Kidney glomerular epithelial cell (primary cell): ENCODE results near the gene EPHA8.

Source experiments
- DNase-seq: peaks from one replicate; lab custom pipeline; 2025; lab: John Stamatoyannopoulos, UW

Gene EPHA8

GRCh38 chr1:22567197-22567596, 3.9 kb downstream of the EPHA8 start:
- no peak for DNase-seq

- DNase-seq = no peak
These were observed 4.7 kb downstream of the EPHA8 start for GRCh38 chr1:22567994-22568393.

- DNase-seq = no peak
These were observed 6.0 kb downstream of the EPHA8 start for GRCh38 chr1:22569269-22569668.

GRCh38 chr1:22570140-22570909, 7.0 kb downstream of the EPHA8 start:
- no peak for DNase-seq

GRCh38 chr1:22572818-22573217, 9.5 kb downstream of the EPHA8 start:
- DNase-seq = no peak

- DNase-seq = no peak
These were observed 9.9 kb downstream of the EPHA8 start for GRCh38 chr1:22573237-22573636.

- DNase-seq = no peak
These were observed 12.4 kb downstream of the EPHA8 start for GRCh38 chr1:22575532-22576149.

GRCh38 chr1:22576150-22576544, 12.9 kb downstream of the EPHA8 start:
- DNase-seq = no peak

- DNase-seq = no peak
These were observed 13.3 kb downstream of the EPHA8 start for GRCh38 chr1:22576617-22577016.

GRCh38 chr1:22578732-22579361, 15.6 kb downstream of the EPHA8 start:
- DNase-seq = no peak

GRCh38 chr1:22579541-22580155, 16.4 kb downstream of the EPHA8 start:
- no peak for DNase-seq

- no peak for DNase-seq
These were observed 19.7 kb downstream of the EPHA8 start for GRCh38 chr1:22582661-22583635.

- no peak for DNase-seq
These were observed 20.8 kb downstream of the EPHA8 start for GRCh38 chr1:22584001-22584562.

- DNase-seq = no peak
These were observed 21.7 kb downstream of the EPHA8 start for GRCh38 chr1:22584970-22585369.

GRCh38 chr1:22585471-22585870, 22.2 kb downstream of the EPHA8 start:
- DNase-seq = no peak

- DNase-seq = no peak
These were observed 23.3 kb downstream of the EPHA8 start for GRCh38 chr1:22586356-22587130.

GRCh38 chr1:22587247-22587646, 24.0 kb downstream of the EPHA8 start:
- DNase-seq = no peak

GRCh38 chr1:22588899-22589422, 25.7 kb downstream of the EPHA8 start:
- no peak for DNase-seq

- DNase-seq = no peak
These were observed 28.3 kb downstream of the EPHA8 start for GRCh38 chr1:22591576-22591975.

- no peak for DNase-seq
These were observed 28.8 kb downstream of the EPHA8 start for GRCh38 chr1:22592051-22592450.
